GM23338 (cell line): ENCODE data around the gene DTD2. TPM values are rescaled to one million over a fixed set of nuclear protein-coding genes. Genes with fewer than 3 reads are reported as not detected.
A peak's percentile ranks its signal among the peaks of the same experiment; 100 is the strongest.

Experiments
- ATAC-seq: fragments of 200-7000 bp; cut with Tn5 transposase; 3 replicates; pipeline ENCODE4 v1.9.1; 2020
- DNase-seq: peaks from one replicate; pipeline ENCODE4 v3.0.0-alpha.2; 2015; ENCODE audit warnings: low spot score
- H2AFZ ChIP-seq: fragments of 200-600 bp; sonication (generic); 2 replicates; pipeline ENCODE4 v1.8.0; 2016; ENCODE audit warnings: antibody characterized with exemption, mild to moderate bottlenecking, moderate library complexity
- H3F3A ChIP-seq: fragments of 200-600 bp; sonication (generic); replicated peaks from 2 replicates; pipeline ENCODE4 v1.8.0; 2017; ENCODE audit warnings: antibody characterized with exemption, mixed run types, low read depth
- H3K27ac ChIP-seq: fragments of 200-600 bp; sonication (generic); 2 replicates; pipeline ENCODE4 v1.6.1; 2016; ENCODE audit warnings: low read depth
- H3K27me3 ChIP-seq: fragments of 200-600 bp; sonication (generic); 2 replicates; pipeline ENCODE4 v1.8.0; 2016; ENCODE audit warnings: mild to moderate bottlenecking, mixed run types, moderate library complexity; ENCODE audit not compliant: insufficient read depth
- H3K36me3 ChIP-seq: fragments of 200-600 bp; sonication (generic); 2 replicates; pipeline ENCODE4 v1.8.0; 2016; ENCODE audit warnings: mild to moderate bottlenecking; ENCODE audit not compliant: insufficient read depth
- H3K4me1 ChIP-seq: fragments of 200-600 bp; sonication (generic); 2 replicates; pipeline ENCODE4 v1.8.0; 2016; ENCODE audit warnings: mild to moderate bottlenecking, moderate library complexity; ENCODE audit not compliant: insufficient read depth
- H3K4me2 ChIP-seq: fragments of 200-600 bp; sonication (generic); 2 replicates; pipeline ENCODE4 v1.7.1; 2017; ENCODE audit warnings: mixed run types
- H3K4me3 ChIP-seq: fragments of 200-600 bp; sonication (generic); 2 replicates; pipeline ENCODE4 v1.6.1; 2016; ENCODE audit warnings: mixed run types
- H3K79me2 ChIP-seq: fragments of 200-600 bp; sonication (generic); replicated peaks from 2 replicates; pipeline ENCODE4 v1.8.0; 2017; ENCODE audit warnings: mild to moderate bottlenecking; ENCODE audit not compliant: insufficient read depth
- H3K9me2 ChIP-seq: fragments of 200-600 bp; sonication (generic); 2 replicates; pipeline ENCODE4 v1.8.0; 2017; ENCODE audit not compliant: insufficient read depth
- H4K20me1 ChIP-seq: fragments of 200-600 bp; sonication (generic); replicated peaks from 2 replicates; pipeline ENCODE4 v1.8.0; 2017; ENCODE audit warnings: mild to moderate bottlenecking; ENCODE audit not compliant: insufficient read depth
- H3K27ac Mint-ChIP-seq: 2 replicates; pipeline ENCODE4 v1.8.0; 2020; ENCODE audit warnings: inconsistent platforms, mild to moderate bottlenecking, moderate library complexity, mixed read lengths
- H3K27me3 Mint-ChIP-seq: 3 replicates; pipeline ENCODE4 v1.8.0; 2022; ENCODE audit warnings: low read depth, mild to moderate bottlenecking, moderate library complexity, mixed read lengths, inconsistent platforms; ENCODE audit not compliant: insufficient read depth, poor library complexity
- H3K36me3 Mint-ChIP-seq: 3 replicates; pipeline ENCODE4 v1.8.0; 2021; ENCODE audit warnings: low read depth, mild to moderate bottlenecking, inconsistent platforms, moderate library complexity, mixed read lengths
- H3K4me1 Mint-ChIP-seq: 3 replicates; pipeline ENCODE4 v1.8.0; 2020; ENCODE audit warnings: mild to moderate bottlenecking, inconsistent platforms, mixed read lengths
- H3K4me3 Mint-ChIP-seq: 3 replicates; pipeline ENCODE4 v1.8.0; 2021; ENCODE audit warnings: moderate library complexity, mild to moderate bottlenecking, inconsistent platforms, mixed read lengths
- H3K9me3 Mint-ChIP-seq: 3 replicates; pipeline ENCODE4 v1.8.0; 2020; ENCODE audit warnings: moderate library complexity, mild to moderate bottlenecking, inconsistent platforms, mixed read lengths
- JUNB ChIP-seq: IDR thresholded peaks from one replicate; pipeline ENCODE4 v1.6.1; 2016; ENCODE audit warnings: antibody characterized with exemption; ENCODE audit not compliant: unreplicated experiment
- NANOG ChIP-seq: IDR thresholded peaks from 2 replicates; pipeline ENCODE4 v1.6.1; 2016; ENCODE audit warnings: antibody characterized with exemption, borderline replicate concordance
- POLR2AphosphoS5 ChIP-seq: IDR thresholded peaks from 2 replicates; pipeline ENCODE4 v1.6.1; 2016; ENCODE audit warnings: antibody characterized with exemption, low read depth
- STAT1 ChIP-seq: IDR thresholded peaks from one replicate; pipeline ENCODE4 v1.6.1; 2016; ENCODE audit warnings: antibody characterized with exemption; ENCODE audit not compliant: unreplicated experiment
- ZNF114 ChIP-seq: fragments of 250-450 bp; sonication (Bioruptor Pico); IDR thresholded peaks from 2 replicates; pipeline ENCODE4 v1.5.0; 2020; ENCODE audit warnings: mild to moderate bottlenecking, moderate library complexity
- polyA plus RNA-seq: library from polyadenylated mRNA; unstranded; fragments of >200 nt; fragmentation: Nextera tagmentation; extraction: Ambion mirVana; gene quantifications from 2 replicates; pipeline ENCODE4 v1.2.1, GENCODE V29; 2016
- total RNA-seq: library from RNA; depleted of rRNA; stranded (reverse); fragments of >200 nt; shearing (Covaris generic); gene quantifications from 2 replicates; pipeline ENCODE4 v1.2.3, GENCODE V29; 2014
- TF ChIP-seq, protein P1 (sequence below): IDR thresholded peaks from one replicate; pipeline ENCODE4 v1.6.1; 2018; ENCODE audit warnings: antibody characterized with exemption; ENCODE audit not compliant: unreplicated experiment
- TF ChIP-seq, protein P2 (sequence below), 2 experiments: fragments of 200-600 bp in 1 of 2; sonication (generic) in 1 of 2; conservative IDR thresholded peaks; 2 replicates each; pipeline versions ENCODE4 v1.5.1 to v1.6.1; 2016 to 2017; ENCODE audit warnings: antibody characterized with exemption in 2 of 2, low read depth in 2 of 2, mild to moderate bottlenecking in 2 of 2, moderate library complexity in 1 of 2

The DTD2 gene
- total and polyA plus RNA-seq, 2 experiments from 2014 or later: 6.3 to 37.5 TPM

DNA sequence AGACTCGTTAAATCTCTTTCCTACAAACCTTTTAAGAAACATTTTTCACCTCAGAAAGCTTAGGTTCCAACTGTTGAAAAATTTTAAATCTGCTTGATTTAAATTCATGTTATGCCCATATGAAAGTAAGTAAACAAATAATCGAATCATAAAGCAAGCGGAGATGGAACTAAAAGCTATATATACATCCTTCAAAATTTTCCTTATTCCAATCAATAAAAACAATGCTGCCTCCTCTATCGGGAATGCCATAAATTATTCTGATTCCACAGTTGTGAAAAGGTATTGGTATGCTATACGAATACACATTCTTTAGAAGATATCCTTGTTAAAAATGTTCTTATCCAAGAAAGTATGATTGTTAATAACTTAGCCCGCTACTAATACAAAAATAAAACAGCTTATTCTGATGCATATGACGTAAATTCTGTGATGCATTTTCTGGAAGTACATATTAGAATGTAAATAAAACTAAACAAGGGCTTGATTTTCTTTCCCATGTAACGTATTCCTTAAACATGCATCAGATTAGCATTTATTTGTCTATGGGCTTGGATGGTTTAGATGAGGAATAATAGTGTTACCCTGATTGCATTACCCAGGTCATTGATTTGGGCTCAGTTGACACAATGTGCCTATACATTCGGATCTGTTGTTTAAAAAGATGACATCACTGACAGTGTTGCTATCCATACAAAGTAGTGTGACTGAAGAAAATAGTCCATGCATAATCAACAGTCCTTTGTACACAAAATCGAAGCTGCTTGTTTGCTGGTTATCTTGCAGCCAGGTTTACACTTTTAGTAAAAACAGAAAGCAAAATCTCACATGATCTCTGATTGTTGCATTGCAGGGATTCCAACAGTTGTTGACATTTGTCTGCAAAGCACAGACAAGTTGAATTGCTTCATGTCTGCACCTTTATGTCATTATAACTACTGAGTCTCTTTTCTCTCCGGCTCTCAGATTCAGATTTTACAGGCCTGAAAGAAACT is 656 bp upstream of the DTD2 start (continued):
- TF ChIP-seq, protein P1, sequence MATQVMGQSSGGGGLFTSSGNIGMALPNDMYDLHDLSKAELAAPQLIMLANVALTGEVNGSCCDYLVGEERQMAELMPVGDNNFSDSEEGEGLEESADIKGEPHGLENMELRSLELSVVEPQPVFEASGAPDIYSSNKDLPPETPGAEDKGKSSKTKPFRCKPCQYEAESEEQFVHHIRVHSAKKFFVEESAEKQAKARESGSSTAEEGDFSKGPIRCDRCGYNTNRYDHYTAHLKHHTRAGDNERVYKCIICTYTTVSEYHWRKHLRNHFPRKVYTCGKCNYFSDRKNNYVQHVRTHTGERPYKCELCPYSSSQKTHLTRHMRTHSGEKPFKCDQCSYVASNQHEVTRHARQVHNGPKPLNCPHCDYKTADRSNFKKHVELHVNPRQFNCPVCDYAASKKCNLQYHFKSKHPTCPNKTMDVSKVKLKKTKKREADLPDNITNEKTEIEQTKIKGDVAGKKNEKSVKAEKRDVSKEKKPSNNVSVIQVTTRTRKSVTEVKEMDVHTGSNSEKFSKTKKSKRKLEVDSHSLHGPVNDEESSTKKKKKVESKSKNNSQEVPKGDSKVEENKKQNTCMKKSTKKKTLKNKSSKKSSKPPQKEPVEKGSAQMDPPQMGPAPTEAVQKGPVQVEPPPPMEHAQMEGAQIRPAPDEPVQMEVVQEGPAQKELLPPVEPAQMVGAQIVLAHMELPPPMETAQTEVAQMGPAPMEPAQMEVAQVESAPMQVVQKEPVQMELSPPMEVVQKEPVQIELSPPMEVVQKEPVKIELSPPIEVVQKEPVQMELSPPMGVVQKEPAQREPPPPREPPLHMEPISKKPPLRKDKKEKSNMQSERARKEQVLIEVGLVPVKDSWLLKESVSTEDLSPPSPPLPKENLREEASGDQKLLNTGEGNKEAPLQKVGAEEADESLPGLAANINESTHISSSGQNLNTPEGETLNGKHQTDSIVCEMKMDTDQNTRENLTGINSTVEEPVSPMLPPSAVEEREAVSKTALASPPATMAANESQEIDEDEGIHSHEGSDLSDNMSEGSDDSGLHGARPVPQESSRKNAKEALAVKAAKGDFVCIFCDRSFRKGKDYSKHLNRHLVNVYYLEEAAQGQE: no peak
- no peak for TF ChIP-seq POLR2AphosphoS5
- TF ChIP-seq JUNB: no peak
- TF ChIP-seq STAT1: no peak
- TF ChIP-seq NANOG: no peak

DNA sequence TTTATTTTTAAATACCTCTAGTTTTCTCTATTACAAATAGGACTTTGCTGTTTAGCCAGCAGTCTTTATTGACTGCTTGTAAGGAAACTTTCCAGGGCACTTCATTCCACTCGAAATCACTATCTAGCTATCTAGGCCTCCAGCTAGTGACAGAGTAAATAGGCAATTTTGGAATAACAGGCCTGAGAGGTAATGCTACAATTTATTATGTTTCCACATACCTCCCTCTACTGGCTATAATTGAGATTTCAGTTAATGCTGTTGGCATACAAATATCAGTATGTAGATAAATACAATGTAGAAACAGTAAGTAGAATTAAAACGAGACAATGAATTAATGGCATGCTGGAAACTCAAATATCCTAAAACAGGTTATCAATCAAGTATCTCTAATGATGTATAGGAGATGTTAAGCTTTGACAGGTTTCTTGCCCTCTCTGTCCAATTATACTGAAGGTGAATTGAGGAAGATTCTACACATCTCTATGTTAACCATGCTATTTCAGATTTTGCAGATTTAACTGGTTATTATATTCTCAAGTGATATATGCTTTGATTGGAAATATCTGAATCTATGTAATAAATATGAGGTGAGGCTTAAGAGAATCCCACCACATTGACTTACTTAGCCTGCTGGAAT is 7.2 kb downstream of the DTD2 start:
- no peak overlapping the region for H3K4me3 ChIP-seq
- H3K9me2 ChIP-seq: no peaks in the 10 kb centered on the region
- ATAC-seq (no peak), DNase-seq (peak; percentile 28)
- no peaks in the 10 kb centered on the region for H3F3A ChIP-seq
- Mint-ChIP-seq H3K27me3 (no peaks in the 10 kb centered on the region), H3K4me3 (no peak overlapping the region), H3K36me3 (peaks cover 23% of the 10 kb centered on the region; the same call in 2 of the 3 replicates), H3K27ac (no peak overlapping the region), H3K4me1 (no peaks in the 10 kb centered on the region), H3K9me3 (no peaks in the 10 kb centered on the region)
- peaks cover 12% of the 10 kb centered on the region; the same call in 1 of the 2 replicates for H3K36me3 ChIP-seq
- no peak overlapping the region for H3K4me2 ChIP-seq
- H4K20me1 ChIP-seq: no peaks in the 10 kb centered on the region
- no peaks in the 10 kb centered on the region for H3K4me1 ChIP-seq
- no peaks in the 10 kb centered on the region for H3K27me3 ChIP-seq
- TF ChIP-seq ZNF114 (no peak), NANOG (no peak)
- TF ChIP-seq, protein P2, sequence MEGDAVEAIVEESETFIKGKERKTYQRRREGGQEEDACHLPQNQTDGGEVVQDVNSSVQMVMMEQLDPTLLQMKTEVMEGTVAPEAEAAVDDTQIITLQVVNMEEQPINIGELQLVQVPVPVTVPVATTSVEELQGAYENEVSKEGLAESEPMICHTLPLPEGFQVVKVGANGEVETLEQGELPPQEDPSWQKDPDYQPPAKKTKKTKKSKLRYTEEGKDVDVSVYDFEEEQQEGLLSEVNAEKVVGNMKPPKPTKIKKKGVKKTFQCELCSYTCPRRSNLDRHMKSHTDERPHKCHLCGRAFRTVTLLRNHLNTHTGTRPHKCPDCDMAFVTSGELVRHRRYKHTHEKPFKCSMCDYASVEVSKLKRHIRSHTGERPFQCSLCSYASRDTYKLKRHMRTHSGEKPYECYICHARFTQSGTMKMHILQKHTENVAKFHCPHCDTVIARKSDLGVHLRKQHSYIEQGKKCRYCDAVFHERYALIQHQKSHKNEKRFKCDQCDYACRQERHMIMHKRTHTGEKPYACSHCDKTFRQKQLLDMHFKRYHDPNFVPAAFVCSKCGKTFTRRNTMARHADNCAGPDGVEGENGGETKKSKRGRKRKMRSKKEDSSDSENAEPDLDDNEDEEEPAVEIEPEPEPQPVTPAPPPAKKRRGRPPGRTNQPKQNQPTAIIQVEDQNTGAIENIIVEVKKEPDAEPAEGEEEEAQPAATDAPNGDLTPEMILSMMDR (conservative IDR thresholded peaks at IDR 0.05; ENCODE audit: low read depth in 2 of 2): peak in 1 of 2 experiments; percentile 58; a peak in 3 of 4 replicates
- no peaks in the 10 kb centered on the region; the same call in 1 of the 2 replicates for H3K79me2 ChIP-seq
- H3K27ac ChIP-seq: no peak overlapping the region
- no peak overlapping the region for H2AFZ ChIP-seq
